Tibial artery (tissue), 4 donors: Measurements from ENCODE around the gene CT83.

Experiments used
- DNase-seq, 2 donors: peaks; one replicate each; pipeline ENCODE4 v3.0.0-alpha.2; 2019
- H3K27ac ChIP-seq, 2 donors: fragments of 200-600 bp; sonication (generic) in 1 of 2; 1 replicate in 1 of 2; 2 replicates in 1 of 2; pipeline ENCODE4 v1.5.1; 2018 to 2019; ENCODE audit warnings: mild to moderate bottlenecking in 1 of 2
- H3K27me3 ChIP-seq, 2 donors: fragments of 200-600 bp; sonication (generic) in 1 of 2; one replicate each; pipeline versions ENCODE4 v1.5.1 to v1.6.0; 2016 to 2019
- H3K36me3 ChIP-seq, 3 donors: fragments of 200-600 bp; sonication (generic) in 2 of 3; one replicate each; pipeline ENCODE4 v1.5.1; 2016 to 2019; ENCODE audit warnings: mild to moderate bottlenecking in 2 of 3
- H3K4me1 ChIP-seq, 4 donors: fragments of 200-600 bp; sonication (generic) in 2 of 4; 1 replicate in 3 of 4; 2 replicates in 1 of 4; pipeline ENCODE4 v1.5.1; 2016 to 2019
- H3K4me3 ChIP-seq, 2 donors: fragments of 200-600 bp; sonication (generic) in 1 of 2; 1 replicate in 1 of 2; 2 replicates in 1 of 2; pipeline ENCODE4 v1.5.1; 2018 to 2019; ENCODE audit warnings: mild to moderate bottlenecking in 2 of 2
- H3K9me3 ChIP-seq, 3 donors: fragments of 200-600 bp; sonication (generic) in 1 of 3; one replicate each; pipeline ENCODE4 v1.5.1; 2016 to 2019
- intact Hi-C: fragments of 100-400 bp; cut with DNase I; formaldehyde crosslinking; loops from one replicate; pipeline ENCODE4 v1.15.0; 2023; ENCODE audit warnings: low total_unique reads
- TF ChIP-seq, protein P1 (sequence below), 2 experiments: fragments of 200-600 bp in 1 of 2; fragments of 450-650 bp in 1 of 2; IDR thresholded peaks; one replicate each; pipeline ENCODE4 v1.5.1; 2017 to 2019; ENCODE audit warnings: antibody characterized with exemption in 2 of 2, mild to moderate bottlenecking in 1 of 2, moderate library complexity in 1 of 2

The CT83 gene

DNA sequence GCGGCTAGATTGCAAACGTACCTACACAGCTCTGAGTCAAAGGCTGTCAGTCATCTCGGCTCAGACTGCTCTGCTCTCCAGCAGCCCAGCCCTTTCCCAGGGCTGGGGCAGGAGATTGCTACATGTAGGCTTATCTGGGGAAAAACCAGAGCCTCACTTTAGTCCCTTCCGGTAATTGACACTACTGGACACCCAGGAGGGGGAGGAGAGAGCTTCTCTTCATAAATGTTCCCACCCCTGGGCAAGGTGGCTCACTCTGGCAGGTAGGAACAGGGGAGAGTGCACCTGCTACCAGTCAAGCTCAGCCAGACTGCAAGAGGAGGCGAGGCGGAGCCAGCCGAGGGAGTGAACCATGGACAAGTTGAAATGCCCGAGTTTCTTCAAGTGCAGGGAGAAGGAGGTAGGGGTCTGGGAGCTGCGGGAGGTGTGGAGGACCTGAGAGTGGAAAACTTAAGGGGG, 26.4 kb downstream of the CT83 start, which contains the start of gene SLC6A14:
Gene SLC6A14, plus strand, starts transcription at position 249 of the 459 bp plus-strand sequence. Its CDS starts 104 bp downstream, at position 353.
- DNase-seq, result no peak
- Histone ChIP-seq H3K27ac (no peak within 1 kb of the TSS), H3K4me3 (no peak within 1 kb of the TSS), H3K36me3 (no peaks in the 10 kb centered on the region), H3K27me3 (no peaks in the 10 kb centered on the region), H3K4me1 (no peaks in the 10 kb centered on the region), H3K9me3 (no peaks in the 10 kb centered on the region)
- TF ChIP-seq, protein P1, sequence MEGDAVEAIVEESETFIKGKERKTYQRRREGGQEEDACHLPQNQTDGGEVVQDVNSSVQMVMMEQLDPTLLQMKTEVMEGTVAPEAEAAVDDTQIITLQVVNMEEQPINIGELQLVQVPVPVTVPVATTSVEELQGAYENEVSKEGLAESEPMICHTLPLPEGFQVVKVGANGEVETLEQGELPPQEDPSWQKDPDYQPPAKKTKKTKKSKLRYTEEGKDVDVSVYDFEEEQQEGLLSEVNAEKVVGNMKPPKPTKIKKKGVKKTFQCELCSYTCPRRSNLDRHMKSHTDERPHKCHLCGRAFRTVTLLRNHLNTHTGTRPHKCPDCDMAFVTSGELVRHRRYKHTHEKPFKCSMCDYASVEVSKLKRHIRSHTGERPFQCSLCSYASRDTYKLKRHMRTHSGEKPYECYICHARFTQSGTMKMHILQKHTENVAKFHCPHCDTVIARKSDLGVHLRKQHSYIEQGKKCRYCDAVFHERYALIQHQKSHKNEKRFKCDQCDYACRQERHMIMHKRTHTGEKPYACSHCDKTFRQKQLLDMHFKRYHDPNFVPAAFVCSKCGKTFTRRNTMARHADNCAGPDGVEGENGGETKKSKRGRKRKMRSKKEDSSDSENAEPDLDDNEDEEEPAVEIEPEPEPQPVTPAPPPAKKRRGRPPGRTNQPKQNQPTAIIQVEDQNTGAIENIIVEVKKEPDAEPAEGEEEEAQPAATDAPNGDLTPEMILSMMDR (IDR thresholded peaks at IDR 0.05), result no peak
- intact Hi-C loops, result no loop called here

DNA sequence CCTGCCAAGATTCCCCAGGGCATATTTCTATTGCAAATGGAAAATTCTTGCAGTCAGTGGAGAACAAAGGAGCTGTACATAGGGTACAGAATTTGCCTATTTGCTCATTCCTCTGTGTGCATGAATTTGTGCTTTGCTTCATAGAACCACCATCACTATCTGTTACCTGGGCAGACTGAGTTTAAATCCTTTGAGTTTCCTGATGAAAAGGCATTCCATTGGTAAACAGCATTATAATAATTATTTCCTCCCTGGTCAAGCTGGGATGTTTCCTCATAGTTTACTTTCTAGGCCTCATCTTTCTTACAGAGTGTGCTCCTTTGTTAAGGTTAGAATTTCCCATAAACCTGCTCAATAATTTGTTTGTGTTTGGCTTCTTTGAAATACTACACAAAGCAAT, 27.2 kb downstream of the CT83 start:
- Histone ChIP-seq H3K9me3 (no peaks in the 10 kb centered on the region), H3K27ac (no peak overlapping the region), H3K4me1 (no peaks in the 10 kb centered on the region), H3K36me3 (no peaks in the 10 kb centered on the region), H3K4me3 (no peak overlapping the region), H3K27me3 (no peaks in the 10 kb centered on the region)
- DNase-seq, result no peak
- TF ChIP-seq, protein P1 (IDR thresholded peaks at IDR 0.05), result no peak
- intact Hi-C loops, result no loop called here

DNA sequence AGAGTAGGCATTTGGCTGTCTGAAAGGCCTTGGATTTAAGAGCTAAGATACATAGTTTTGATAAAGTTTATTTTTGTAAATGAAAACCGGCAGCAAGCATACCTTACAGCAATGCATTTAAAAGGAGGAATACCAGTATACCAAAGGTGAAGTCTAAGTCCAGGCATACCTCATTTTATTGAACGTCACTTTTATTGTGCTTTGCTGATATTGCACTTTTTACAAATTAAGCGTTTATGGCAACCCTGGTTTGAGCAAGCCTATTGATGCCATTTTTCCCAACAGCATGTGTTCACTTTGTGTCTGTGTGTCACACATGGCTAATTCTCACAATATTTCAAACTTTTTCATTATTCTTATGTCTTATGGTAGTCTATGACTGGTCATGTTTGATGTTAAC, 34.8 kb downstream of the CT83 start:
- TF ChIP-seq, protein P1 (IDR thresholded peaks at IDR 0.05), result no peak
- DNase-seq, result no peak
- Histone ChIP-seq H3K4me3 (no peak overlapping the region), H3K27me3 (no peaks in the 10 kb centered on the region), H3K27ac (no peak overlapping the region), H3K36me3 (no peaks in the 10 kb centered on the region), H3K9me3 (no peaks in the 10 kb centered on the region), H3K4me1 (no peaks in the 10 kb centered on the region)
- intact Hi-C loops, result no loop called here

DNA sequence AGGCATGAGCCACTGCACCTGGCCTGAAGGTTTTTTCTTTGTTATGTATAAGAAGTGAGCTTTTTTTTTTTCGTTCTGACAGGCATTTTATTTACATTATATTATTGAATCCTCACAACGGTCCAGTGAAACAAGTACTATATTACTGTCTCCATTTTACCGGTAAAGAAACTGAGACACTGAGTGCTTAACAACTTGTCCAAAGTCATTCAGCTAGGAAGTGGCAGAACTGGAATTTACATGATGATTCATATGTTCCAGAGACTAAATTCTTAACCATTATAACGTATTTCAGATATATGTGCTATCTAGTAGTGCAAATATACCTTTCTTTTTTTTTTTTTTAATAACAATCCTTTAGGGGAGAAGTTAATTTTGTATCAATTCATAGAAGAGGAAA, 44.8 kb downstream of the CT83 start:
- H3K27ac ChIP-seq, result no peak overlapping the region
- TF ChIP-seq, protein P1 (IDR thresholded peaks at IDR 0.05), result no peak
- intact Hi-C loops, result no loop called here
- H3K9me3 ChIP-seq, result no peaks in the 10 kb centered on the region
- no peaks in the 10 kb centered on the region for H3K36me3 ChIP-seq
- H3K4me1 ChIP-seq, result no peaks in the 10 kb centered on the region
- DNase-seq, result no peak
- H3K4me3 ChIP-seq, result no peak overlapping the region
- H3K27me3 ChIP-seq, result no peaks in the 10 kb centered on the region

DNA sequence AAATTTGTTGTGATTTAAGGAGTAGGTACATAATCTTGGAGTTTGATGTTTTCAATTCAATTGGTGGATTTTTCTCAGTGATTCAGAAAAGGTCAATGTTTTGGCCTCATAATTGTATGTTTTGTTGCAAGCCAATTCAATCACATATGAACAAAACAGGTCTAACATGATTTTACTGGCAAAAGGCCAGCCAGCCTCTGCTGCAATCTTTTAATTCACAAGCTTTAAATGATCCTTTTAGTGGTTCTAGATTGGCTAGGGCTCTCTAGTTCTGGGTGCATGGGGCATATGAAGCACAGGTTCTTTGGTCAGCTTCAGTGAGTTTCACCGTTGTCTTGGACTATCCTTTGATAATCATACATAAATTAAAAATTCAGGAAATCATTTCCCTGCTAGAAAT, 45.6 kb downstream of the CT83 start:
- Histone ChIP-seq H3K4me3 (no peak overlapping the region), H3K4me1 (no peaks in the 10 kb centered on the region), H3K9me3 (no peaks in the 10 kb centered on the region), H3K27ac (no peak overlapping the region), H3K27me3 (no peaks in the 10 kb centered on the region), H3K36me3 (no peaks in the 10 kb centered on the region)
- intact Hi-C loops, result no loop called here
- DNase-seq, result no peak
- TF ChIP-seq, protein P1 (IDR thresholded peaks at IDR 0.05), result no peak

DNA sequence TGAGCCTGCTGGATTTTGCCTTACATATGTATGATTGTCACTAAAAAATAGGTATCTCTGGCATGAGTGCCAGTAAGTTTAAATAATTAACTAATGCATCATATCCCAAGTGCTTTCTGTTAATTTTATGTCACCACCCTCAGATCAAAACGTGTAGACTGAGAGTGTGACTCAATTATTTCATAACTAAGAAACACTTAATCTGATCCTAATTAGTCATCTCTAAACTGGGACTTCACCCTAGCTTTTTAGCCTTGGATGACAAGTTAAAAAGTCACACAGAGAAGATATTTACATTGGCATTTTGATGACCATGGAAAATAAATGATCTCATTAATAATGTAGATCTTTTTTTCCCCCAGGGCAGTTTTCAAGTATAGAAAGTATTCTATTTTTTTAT, 49.5 kb downstream of the CT83 start:
- no peaks in the 10 kb centered on the region for H3K36me3 ChIP-seq
- H3K4me1 ChIP-seq, result no peaks in the 10 kb centered on the region
- no peak overlapping the region for H3K4me3 ChIP-seq
- H3K9me3 ChIP-seq, result peaks cover 0 to 7% (median 0%) of the 10 kb centered on the region in 3 donors
- intact Hi-C loops, result no loop called here
- no peaks in the 10 kb centered on the region for H3K27me3 ChIP-seq
- DNase-seq, result no peak
- H3K27ac ChIP-seq, result no peak overlapping the region
- TF ChIP-seq, protein P1 (IDR thresholded peaks at IDR 0.05), result no peak
